Prostate gland (tissue), 2 donors: Measurements from ENCODE around the gene TMIGD1. TPM values are rescaled to one million over a fixed set of nuclear protein-coding genes. Genes with fewer than 3 reads are reported as not detected.

Experiments used
- DNase-seq: peaks from one replicate; pipeline ENCODE4 v3.0.0-alpha.2; 2019; ENCODE audit warnings: low spot score
- H3K27ac ChIP-seq, 2 donors: fragments of 200-600 bp; sonication (generic); 2 replicates each; pipeline ENCODE4 v1.5.1; 2017 to 2019
- H3K27me3 ChIP-seq: fragments of 200-600 bp; sonication (generic); replicated peaks from 2 replicates; pipeline ENCODE4 v1.5.1; 2019; ENCODE audit not compliant: insufficient read depth
- H3K36me3 ChIP-seq, 2 donors: fragments of 200-600 bp; sonication (generic); 1 replicate in 1 of 2; 2 replicates in 1 of 2; pipeline versions ENCODE4 v1.5.1 to v1.8.1; 2017 to 2019
- H3K4me1 ChIP-seq: fragments of 200-600 bp; sonication (generic); replicated peaks from 2 replicates; pipeline ENCODE4 v1.5.1; 2019
- H3K4me3 ChIP-seq, 2 donors: fragments of 200-600 bp; sonication (generic); 2 replicates each; pipeline ENCODE4 v1.5.1; 2017 to 2019
- H3K9me3 ChIP-seq: fragments of 200-600 bp; sonication (generic); 2 replicates; pipeline ENCODE4 v1.5.1; 2017
- POLR2A ChIP-seq: fragments of 450-650 bp; IDR thresholded peaks from one replicate; pipeline ENCODE4 v1.6.1; 2016; ENCODE audit warnings: antibody characterized with exemption, mild to moderate bottlenecking
- POLR2AphosphoS5 ChIP-seq: sonication (generic); formaldehyde crosslinking; IDR thresholded peaks from one replicate; pipeline ENCODE4 v1.6.1; 2017; ENCODE audit warnings: antibody characterized with exemption
- WGBS: methylation state at CpG from one replicate; pipeline ENCODE4 v1.1.5; 2018; 5-methylcytosine and 5-hydroxymethylcytosine counted together
- intact Hi-C: fragments of 100-400 bp; cut with DNase I; formaldehyde crosslinking; loops from one replicate; pipeline ENCODE4 v1.14.2; 2022
- total RNA-seq, 2 donors: library from RNA; depleted of rRNA; stranded (reverse); fragments of >200 nt; gene quantifications; one replicate each; pipeline ENCODE4 v1.1.0, GENCODE V29; 2016
- TF ChIP-seq, protein P1 (sequence below), 4 experiments: fragments of 200-600 bp in 2 of 4; fragments of 450-650 bp in 2 of 4; sonication (generic) in 2 of 4; IDR thresholded peaks; 1 replicate in 3 of 4; 2 replicates in 1 of 4; pipeline ENCODE4 v1.5.1; 2016 to 2019; ENCODE audit warnings: antibody characterized with exemption in 4 of 4, mild to moderate bottlenecking in 2 of 4, moderate library complexity in 2 of 4

Gene TMIGD1, protein sequence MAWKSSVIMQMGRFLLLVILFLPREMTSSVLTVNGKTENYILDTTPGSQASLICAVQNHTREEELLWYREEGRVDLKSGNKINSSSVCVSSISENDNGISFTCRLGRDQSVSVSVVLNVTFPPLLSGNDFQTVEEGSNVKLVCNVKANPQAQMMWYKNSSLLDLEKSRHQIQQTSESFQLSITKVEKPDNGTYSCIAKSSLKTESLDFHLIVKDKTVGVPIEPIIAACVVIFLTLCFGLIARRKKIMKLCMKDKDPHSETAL
- not detected for total RNA-seq

- H3K27me3 ChIP-seq, result no peaks in the 10 kb centered on the region
- TF ChIP-seq POLR2A (no peak), POLR2AphosphoS5 (peak; percentile 49)
- TF ChIP-seq, protein P1, sequence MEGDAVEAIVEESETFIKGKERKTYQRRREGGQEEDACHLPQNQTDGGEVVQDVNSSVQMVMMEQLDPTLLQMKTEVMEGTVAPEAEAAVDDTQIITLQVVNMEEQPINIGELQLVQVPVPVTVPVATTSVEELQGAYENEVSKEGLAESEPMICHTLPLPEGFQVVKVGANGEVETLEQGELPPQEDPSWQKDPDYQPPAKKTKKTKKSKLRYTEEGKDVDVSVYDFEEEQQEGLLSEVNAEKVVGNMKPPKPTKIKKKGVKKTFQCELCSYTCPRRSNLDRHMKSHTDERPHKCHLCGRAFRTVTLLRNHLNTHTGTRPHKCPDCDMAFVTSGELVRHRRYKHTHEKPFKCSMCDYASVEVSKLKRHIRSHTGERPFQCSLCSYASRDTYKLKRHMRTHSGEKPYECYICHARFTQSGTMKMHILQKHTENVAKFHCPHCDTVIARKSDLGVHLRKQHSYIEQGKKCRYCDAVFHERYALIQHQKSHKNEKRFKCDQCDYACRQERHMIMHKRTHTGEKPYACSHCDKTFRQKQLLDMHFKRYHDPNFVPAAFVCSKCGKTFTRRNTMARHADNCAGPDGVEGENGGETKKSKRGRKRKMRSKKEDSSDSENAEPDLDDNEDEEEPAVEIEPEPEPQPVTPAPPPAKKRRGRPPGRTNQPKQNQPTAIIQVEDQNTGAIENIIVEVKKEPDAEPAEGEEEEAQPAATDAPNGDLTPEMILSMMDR (IDR thresholded peaks at IDR 0.05), result no peak
- WGBS, result 59% methylated on average over 9 of the region's 9 CpGs
- no peak within 1 kb of the TSS for H3K27ac ChIP-seq
- H3K36me3 ChIP-seq, result no peaks in the 10 kb centered on the region
- no peaks in the 10 kb centered on the region for H3K9me3 ChIP-seq
- intact Hi-C loops, result no loop called here
- peak; percentile 53 for DNase-seq
- H3K4me3 ChIP-seq, result no peak within 1 kb of the TSS
- peaks cover 10% of the 10 kb centered on the region for H3K4me1 ChIP-seq
Measured at GRCh38 chr17:30333503-30334360, at the start of gene TMIGD1. Gene TMIGD1 (minus strand): TSS chr17:30334057. CDS start chr17:30332133, 1,924 bp downstream.

GRCh38 chr17:30382345-30382744, 48.5 kb upstream of the TMIGD1 start:
- Histone ChIP-seq H3K27me3 (no peaks in the 10 kb centered on the region), H3K4me1 (no peaks in the 10 kb centered on the region), H3K27ac (no peak overlapping the region), H3K4me3 (no peak overlapping the region), H3K36me3 (no peaks in the 10 kb centered on the region), H3K9me3 (no peaks in the 10 kb centered on the region)
- DNase-seq, result no peak
- intact Hi-C loops, result no loop called here
- TF ChIP-seq POLR2A (no peak), POLR2AphosphoS5 (no peak)
- TF ChIP-seq, protein P1 (IDR thresholded peaks at IDR 0.05), result no peak
- WGBS, result 73% methylated on average over 1 of the region's 1 CpG

- Histone ChIP-seq H3K27me3 (no peaks in the 10 kb centered on the region), H3K27ac (no peak overlapping the region), H3K36me3 (no peaks in the 10 kb centered on the region), H3K4me1 (peaks cover 8% of the 10 kb centered on the region), H3K9me3 (no peaks in the 10 kb centered on the region), H3K4me3 (peak overlapping the region in 1 of 2 donors; percentile 94)
- TF ChIP-seq, protein P1 (IDR thresholded peaks at IDR 0.05), result no peak
- TF ChIP-seq POLR2A (no peak), POLR2AphosphoS5 (no peak)
- intact Hi-C loops, result no loop called here
- no peak for DNase-seq
- WGBS, result 81% methylated on average over 2 of the region's 2 CpGs
Measured at GRCh38 chr17:30381340-30381659, 47.4 kb upstream of the TMIGD1 start.

- Histone ChIP-seq H3K4me1 (peaks cover 8% of the 10 kb centered on the region), H3K36me3 (no peaks in the 10 kb centered on the region), H3K27me3 (no peaks in the 10 kb centered on the region), H3K27ac (no peak overlapping the region), H3K9me3 (no peaks in the 10 kb centered on the region), H3K4me3 (peak overlapping the region; percentile 92 to 94)
- TF ChIP-seq, protein P1 (IDR thresholded peaks at IDR 0.05), result no peak
- TF ChIP-seq POLR2A (no peak), POLR2AphosphoS5 (no peak)
- WGBS, result 43% methylated on average over 7 of the region's 7 CpGs
- no peak for DNase-seq
- intact Hi-C loops, result no loop called here
Measured at GRCh38 chr17:30380643-30381339, 46.9 kb upstream of the TMIGD1 start.
